ENCODE results near the gene HOXD10.

Gene HOXD10

DNA sequence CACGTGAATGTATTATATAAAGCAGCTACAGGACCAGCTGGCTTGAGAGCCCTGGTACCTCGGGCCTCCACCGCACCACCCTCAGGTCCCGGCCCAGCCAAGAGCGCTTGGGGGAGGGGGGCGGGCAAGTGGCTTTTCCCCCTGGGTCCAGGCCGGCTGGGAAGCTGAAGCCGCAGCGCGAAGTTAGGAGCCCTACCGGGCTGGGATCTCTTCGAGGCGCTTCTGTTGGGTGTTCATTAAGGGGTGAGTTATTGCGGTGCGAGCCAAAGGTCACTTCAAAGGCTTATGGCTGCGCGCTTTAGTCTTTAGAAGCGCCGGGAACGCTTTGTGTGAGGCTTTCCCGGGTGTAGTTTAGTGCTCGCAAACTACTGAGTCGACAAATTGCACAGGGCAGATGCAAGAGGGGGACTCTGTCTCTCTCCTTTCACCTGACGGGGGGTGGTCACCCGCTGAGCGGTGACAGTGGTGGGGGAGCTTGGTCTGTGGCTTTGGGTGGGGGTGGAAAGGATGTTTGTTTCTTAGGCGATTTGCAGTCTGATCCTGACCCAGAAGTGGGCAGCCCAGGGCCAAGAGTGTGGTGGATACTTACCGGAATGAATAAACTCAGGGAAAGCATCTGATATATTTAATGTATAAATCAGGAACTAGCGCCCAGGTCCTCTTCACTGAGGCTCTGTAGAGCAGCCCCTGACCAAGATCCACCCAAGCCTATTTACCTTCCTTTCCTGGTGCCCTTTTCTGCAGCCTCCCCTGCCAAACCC lies 46.5 kb downstream of the HOXD10 start:
- H3K9me3 ChIP-seq = peaks cover 71% of the 10 kb centered on the region
- H4K20me1 ChIP-seq = no peaks in the 10 kb centered on the region
- no peak overlapping the region for H3K27ac ChIP-seq
- no peak overlapping the region for H3K4me2 ChIP-seq
- H3K4me3 ChIP-seq = no peak overlapping the region
- H3K36me3 ChIP-seq = no peaks in the 10 kb centered on the region
- no peak for TF ChIP-seq Cebpa-rat (IDR thresholded peaks at IDR 0.05)
- H3K4me1 ChIP-seq = no peaks in the 10 kb centered on the region
- H3K9ac ChIP-seq = no peak overlapping the region
- H3K27me3 ChIP-seq = peaks cover 61% of the 10 kb centered on the region

DNA sequence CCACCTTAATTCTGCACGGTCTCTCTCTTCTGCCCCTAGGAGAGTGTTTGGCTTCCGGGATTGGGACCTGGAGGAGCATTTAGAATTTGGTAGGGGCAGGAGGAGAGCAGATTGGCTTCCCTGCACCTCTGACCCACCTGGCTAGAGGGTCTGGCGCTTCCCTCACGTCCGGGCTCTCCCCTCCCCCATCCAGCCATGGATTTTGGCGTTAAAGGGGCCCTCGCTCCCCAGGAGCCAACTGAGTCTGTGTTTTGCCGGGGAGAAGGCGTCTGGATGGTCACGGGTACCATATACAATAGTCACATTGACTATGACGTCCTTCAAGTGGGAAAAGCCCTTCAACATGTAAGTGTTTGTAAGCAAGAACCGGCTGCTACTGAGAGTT lies 47.1 kb downstream of the HOXD10 start:
- Histone ChIP-seq H4K20me1 (no peaks in the 10 kb centered on the region), H3K4me1 (no peaks in the 10 kb centered on the region), H3K9me3 (peaks cover 67% of the 10 kb centered on the region), H3K27ac (no peak overlapping the region), H3K27me3 (peaks cover 55% of the 10 kb centered on the region), H3K4me2 (no peak overlapping the region), H3K4me3 (no peak overlapping the region), H3K36me3 (no peaks in the 10 kb centered on the region), H3K9ac (no peak overlapping the region)
- no peak for TF ChIP-seq Cebpa-rat (IDR thresholded peaks at IDR 0.05)

DNA sequence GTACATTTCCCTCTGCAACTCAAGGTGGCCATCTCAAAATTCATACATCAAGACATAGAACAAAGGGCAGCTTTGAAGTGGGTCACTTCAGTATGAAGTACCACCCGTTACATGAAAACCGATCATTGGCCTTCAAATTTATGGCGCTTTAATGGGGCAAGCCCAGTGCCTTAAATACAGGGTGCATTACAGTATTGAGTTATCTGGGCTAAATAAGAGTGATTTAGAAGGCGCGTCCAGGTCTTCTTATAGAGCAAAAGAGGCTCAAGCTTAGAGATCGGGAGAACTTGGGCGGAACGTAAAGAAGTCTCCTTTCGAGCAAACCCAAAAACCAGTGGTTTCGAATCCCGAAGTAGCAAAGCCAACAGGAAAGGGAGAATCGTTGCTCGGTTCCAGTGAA lies 47.6 kb downstream of the HOXD10 start:
- Histone ChIP-seq H4K20me1 (no peaks in the 10 kb centered on the region), H3K27me3 (peaks cover 50% of the 10 kb centered on the region)

DNA sequence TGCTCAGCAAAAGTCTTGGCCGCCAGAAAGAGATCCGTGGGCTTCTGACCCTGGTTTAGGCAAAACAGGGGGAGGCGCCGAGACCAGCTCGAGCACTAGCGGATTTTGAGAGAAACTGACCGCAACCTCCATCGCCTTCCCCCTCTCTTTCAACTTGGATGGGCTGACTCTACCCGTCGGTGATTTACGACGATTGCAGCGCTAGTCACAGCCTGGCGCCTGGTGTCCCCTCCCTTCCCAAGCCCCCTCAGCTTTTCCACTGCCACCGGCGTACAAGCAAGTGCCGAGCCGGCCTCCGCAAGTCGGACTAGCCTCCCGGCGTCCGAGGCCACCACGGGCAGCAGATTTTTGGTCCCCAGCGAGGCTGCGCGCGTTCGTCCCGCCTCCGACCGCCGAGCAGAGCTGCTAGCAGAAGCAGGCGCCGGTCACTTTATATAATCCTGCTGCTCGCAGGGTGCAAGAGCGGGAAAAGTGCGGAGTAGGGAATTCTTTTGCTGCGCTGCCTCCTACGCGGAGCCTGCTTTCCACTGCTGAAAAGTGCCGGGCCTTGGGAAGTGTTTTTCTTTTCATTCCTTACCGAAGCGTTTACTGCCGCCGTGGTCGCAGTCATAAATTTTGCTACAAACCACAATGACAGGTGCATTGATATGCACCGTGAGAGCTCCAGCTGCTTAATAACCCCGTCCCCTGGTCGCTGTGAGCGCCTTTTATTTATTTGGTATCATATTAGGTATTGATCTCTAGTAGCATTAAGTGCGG lies 48.2 kb downstream of the HOXD10 start:
- Histone ChIP-seq H3K27me3 (peaks cover 44% of the 10 kb centered on the region), H3K4me1 (no peaks in the 10 kb centered on the region), H3K9me3 (peaks cover 59% of the 10 kb centered on the region), H3K27ac (no peak overlapping the region), H3K4me3 (no peak overlapping the region), H4K20me1 (no peaks in the 10 kb centered on the region), H3K36me3 (no peaks in the 10 kb centered on the region), H3K9ac (no peak overlapping the region), H3K4me2 (no peak overlapping the region)
- no peak for TF ChIP-seq Cebpa-rat (IDR thresholded peaks at IDR 0.05)

More for the DNA sequence above, 47.6 kb downstream of the HOXD10 start:
- Histone ChIP-seq H3K4me1 (no peaks in the 10 kb centered on the region), H3K4me3 (no peak overlapping the region), H3K9ac (no peak overlapping the region), H3K9me3 (peaks cover 65% of the 10 kb centered on the region), H3K27ac (no peak overlapping the region), H3K36me3 (no peaks in the 10 kb centered on the region), H3K4me2 (no peak overlapping the region)
- no peak for TF ChIP-seq Cebpa-rat (IDR thresholded peaks at IDR 0.05)

DNA sequence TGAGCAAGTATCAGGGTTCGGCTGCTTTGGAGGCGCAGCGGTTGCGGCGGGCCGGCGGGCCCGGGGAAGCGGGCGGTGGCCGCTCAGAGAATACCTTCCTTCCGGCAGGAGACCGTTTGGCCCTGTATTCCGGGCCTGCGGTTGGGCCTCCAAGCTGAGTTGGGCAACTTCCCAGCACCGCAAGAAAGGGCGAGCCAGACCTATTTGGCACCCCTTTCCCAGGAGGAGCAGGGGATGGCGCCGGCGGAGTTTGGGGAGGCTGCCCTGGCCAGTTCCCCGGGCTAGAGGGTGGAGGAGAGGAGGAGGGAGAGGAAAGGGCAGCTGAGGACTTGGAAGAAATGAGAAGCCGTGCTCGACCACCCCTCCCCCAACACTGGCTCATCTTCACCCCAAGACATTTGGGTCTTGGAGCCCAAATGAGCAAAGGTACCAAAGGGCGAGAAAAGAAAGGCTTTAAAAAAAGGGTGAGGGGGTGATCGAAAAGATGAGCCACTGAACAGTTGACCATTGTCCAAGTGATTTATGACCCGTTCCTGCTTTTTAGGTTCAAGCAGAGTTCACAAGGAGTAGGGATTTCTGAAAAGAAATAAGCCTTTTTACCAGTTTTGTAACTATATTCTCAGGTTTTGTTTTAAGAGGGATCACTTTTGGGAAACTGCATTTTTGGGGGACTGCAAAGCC lies 48.9 kb downstream of the HOXD10 start:
- Histone ChIP-seq H3K4me3 (no peak overlapping the region), H3K4me1 (no peaks in the 10 kb centered on the region), H3K4me2 (no peak overlapping the region), H4K20me1 (no peaks in the 10 kb centered on the region), H3K27me3 (peaks cover 37% of the 10 kb centered on the region; the same call in 1 of the 2 replicates), H3K9ac (no peak overlapping the region), H3K9me3 (peaks cover 52% of the 10 kb centered on the region), H3K36me3 (no peaks in the 10 kb centered on the region), H3K27ac (no peak overlapping the region)
- no peak for TF ChIP-seq Cebpa-rat (IDR thresholded peaks at IDR 0.05)

DNA sequence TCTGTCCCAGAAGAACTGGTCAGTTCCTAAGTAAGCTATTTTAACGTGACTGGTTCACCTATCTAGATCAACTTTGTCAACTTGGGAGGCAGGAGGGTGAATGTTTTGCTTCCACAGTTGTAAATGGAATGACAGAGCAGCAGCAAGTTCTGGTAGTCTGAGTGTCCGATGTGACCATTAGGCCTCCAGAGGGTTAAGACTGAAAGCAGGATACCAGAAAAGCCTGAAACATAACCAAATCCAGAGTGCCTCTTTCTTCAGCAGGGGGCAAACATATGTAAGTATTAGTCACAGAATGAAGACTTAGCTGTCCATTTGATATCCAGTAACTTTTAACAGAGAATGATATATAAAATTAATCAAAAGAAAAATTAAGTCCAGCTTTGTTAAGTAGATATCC lies 49.7 kb downstream of the HOXD10 start:
- peaks cover 32% of the 10 kb centered on the region; the same call in 1 of the 2 replicates for H3K27me3 ChIP-seq

DNA sequence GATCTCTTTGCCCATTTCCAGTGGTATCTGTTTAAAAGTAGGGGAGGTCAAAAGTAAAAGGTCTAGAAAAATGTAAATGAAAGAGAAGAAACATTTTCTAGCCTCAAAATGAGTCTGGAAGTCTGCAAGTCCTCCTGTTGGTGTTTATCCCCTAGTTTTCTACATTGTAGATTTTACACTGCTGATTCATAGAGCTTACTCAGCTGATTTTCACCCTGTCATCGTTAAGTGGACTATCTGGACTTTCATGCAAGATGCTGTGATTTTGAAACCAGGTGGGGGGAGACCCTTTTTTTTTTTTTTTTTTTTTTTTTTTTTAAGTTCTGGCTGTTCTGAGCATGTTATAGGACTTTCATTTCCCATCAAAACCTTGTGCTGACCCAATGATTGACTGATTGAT lies 50.8 kb downstream of the HOXD10 start:
- Histone ChIP-seq H3K9me3 (peaks cover 44% of the 10 kb centered on the region), H3K27me3 (peaks cover 30% of the 10 kb centered on the region)
- TF ChIP-seq Cebpa-rat (IDR thresholded peaks at IDR 0.05) = no peak

More for the DNA sequence above, 49.7 kb downstream of the HOXD10 start:
- no peak for TF ChIP-seq Cebpa-rat (IDR thresholded peaks at IDR 0.05)
- H3K9ac ChIP-seq = no peak overlapping the region
- H3K4me2 ChIP-seq = no peak overlapping the region
- H3K4me3 ChIP-seq = no peak overlapping the region
- H3K4me1 ChIP-seq = no peaks in the 10 kb centered on the region
- H3K36me3 ChIP-seq = no peaks in the 10 kb centered on the region
- no peaks in the 10 kb centered on the region for H4K20me1 ChIP-seq
- H3K9me3 ChIP-seq = peaks cover 44% of the 10 kb centered on the region
- no peak overlapping the region for H3K27ac ChIP-seq

DNA sequence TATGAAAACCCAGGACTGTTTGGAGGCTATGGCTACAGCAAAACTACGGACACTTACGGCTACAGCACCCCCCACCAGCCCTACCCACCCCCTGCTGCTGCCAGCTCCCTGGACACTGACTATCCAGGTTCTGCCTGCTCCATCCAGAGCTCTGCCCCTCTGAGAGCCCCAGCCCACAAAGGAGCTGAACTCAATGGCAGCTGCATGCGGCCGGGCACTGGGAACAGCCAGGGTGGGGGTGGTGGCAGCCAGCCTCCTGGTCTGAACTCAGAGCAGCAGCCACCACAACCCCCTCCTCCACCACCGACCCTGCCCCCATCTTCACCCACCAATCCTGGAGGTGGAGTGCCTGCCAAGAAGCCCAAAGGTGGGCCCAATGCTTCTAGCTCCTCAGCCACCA lies 52.6 kb downstream of the HOXD10 start:
- no peak overlapping the region for H3K4me2 ChIP-seq
- H3K4me3 ChIP-seq = no peak overlapping the region
- H3K9ac ChIP-seq = no peak overlapping the region
- H3K36me3 ChIP-seq = no peaks in the 10 kb centered on the region
- H3K4me1 ChIP-seq = no peaks in the 10 kb centered on the region
- no peak for TF ChIP-seq Cebpa-rat (IDR thresholded peaks at IDR 0.05)
- H3K27me3 ChIP-seq = peaks cover 42% of the 10 kb centered on the region
- no peaks in the 10 kb centered on the region for H4K20me1 ChIP-seq
- H3K27ac ChIP-seq = no peak overlapping the region
- peaks cover 34% of the 10 kb centered on the region for H3K9me3 ChIP-seq

More for the DNA sequence above, 50.8 kb downstream of the HOXD10 start:
- Histone ChIP-seq H3K4me1 (no peaks in the 10 kb centered on the region), H4K20me1 (no peaks in the 10 kb centered on the region), H3K36me3 (no peaks in the 10 kb centered on the region), H3K9ac (no peak overlapping the region), H3K4me2 (no peak overlapping the region), H3K4me3 (no peak overlapping the region), H3K27ac (no peak overlapping the region)

All from BLaER1 (cell line).